ENCODE measurements around the gene ANKS6. TPM values are rescaled to one million over a fixed set of nuclear protein-coding genes. Genes with fewer than 3 reads are reported as not detected.

Gene ANKS6
- total and polyA plus RNA-seq, 10 donors, result 4.9 to 9.4 (median 7.0) TPM

- Histone ChIP-seq H3K36me3 (peaks cover 0 to 35% (median 12%) of the 10 kb centered on the region in 6 donors), H3K9me3 (peaks cover 0 to 27% (median 24%) of the 10 kb centered on the region in 8 donors), H3K4me1 (no peaks in the 10 kb centered on the region), H3K27me3 (replicated peaks in 1 of 7) (no peaks in the 10 kb centered on the region), H3K4me3 (no peak overlapping the region), H3K27ac (no peak overlapping the region)
- intact Hi-C loops (cut with DNase I; ENCODE audit: low total_unique reads), result no loop called here
- no peak for DNase-seq
- TF ChIP-seq CTCF (IDR thresholded peaks at IDR 0.05 in 8 of 11, conservative IDR thresholded peaks at IDR 0.05 in 3 of 11), result no peak
Measured at GRCh38 chr9:98760231-98760630, 36.1 kb downstream of the ANKS6 start.

GRCh38 chr9:98755006-98755618 is 41.2 kb downstream of the ANKS6 start:
- no peak for DNase-seq
- Histone ChIP-seq H3K27me3 (replicated peaks in 1 of 7) (no peaks in the 10 kb centered on the region), H3K27ac (no peak overlapping the region), H3K4me3 (no peak overlapping the region), H3K9me3 (peaks cover 0 to 16% (median 13%) of the 10 kb centered on the region in 8 donors), H3K36me3 (peaks cover 0 to 76% (median 19%) of the 10 kb centered on the region in 6 donors), H3K4me1 (peaks cover 0 to 4% (median 0%) of the 10 kb centered on the region in 6 donors)
- TF ChIP-seq POLR2AphosphoS5 (IDR thresholded peaks at IDR 0.05) (no peak), POLR2A (IDR thresholded peaks at IDR 0.05) (no peak), CTCF (IDR thresholded peaks at IDR 0.05 in 8 of 11, conservative IDR thresholded peaks at IDR 0.05 in 3 of 11) (no peak)
- intact Hi-C loops (cut with DNase I; ENCODE audit: low total_unique reads), result no loop called here
- 90 to 96% (median 93%) methylated on average over 6 of the region's 6 CpGs for WGBS, 5 donors

GRCh38 chr9:98751210-98751609 is 45.1 kb downstream of the ANKS6 start:
- DNase-seq, result no peak
- intact Hi-C loops (cut with DNase I; ENCODE audit: low total_unique reads), result no loop called here
- no peak overlapping the region for H3K27ac ChIP-seq
- peaks cover 0 to 9% (median 0%) of the 10 kb centered on the region in 8 donors for H3K9me3 ChIP-seq
- peaks cover 0 to 84% (median 22%) of the 10 kb centered on the region in 6 donors for H3K36me3 ChIP-seq
- H3K4me1 ChIP-seq, result peaks cover 0 to 4% (median 0%) of the 10 kb centered on the region in 6 donors
- TF ChIP-seq POLR2AphosphoS5 (IDR thresholded peaks at IDR 0.05) (no peak), CTCF (IDR thresholded peaks at IDR 0.05 in 8 of 11, conservative IDR thresholded peaks at IDR 0.05 in 3 of 11) (no peak)
- H3K4me3 ChIP-seq, result no peak overlapping the region
- H3K27me3 ChIP-seq (replicated peaks in 1 of 7), result no peaks in the 10 kb centered on the region
- 76 to 91% (median 83%) methylated on average over 2 of the region's 2 CpGs for WGBS, 5 donors

- H3K9me3 ChIP-seq, result peaks cover 0 to 9% (median 0%) of the 10 kb centered on the region in 8 donors
- DNase-seq, result no peak
- TF ChIP-seq POLR2AphosphoS5 (IDR thresholded peaks at IDR 0.05) (no peak), CTCF (IDR thresholded peaks at IDR 0.05 in 8 of 11, conservative IDR thresholded peaks at IDR 0.05 in 3 of 11) (no peak), POLR2A (IDR thresholded peaks at IDR 0.05) (no peak)
- H3K4me1 ChIP-seq, result peaks cover 0 to 4% (median 0%) of the 10 kb centered on the region in 6 donors
- 59 to 91% (median 77%) methylated on average over 5 of the region's 5 CpGs for WGBS, 5 donors
- peaks cover 0 to 82% (median 17%) of the 10 kb centered on the region in 6 donors for H3K36me3 ChIP-seq
- intact Hi-C loops (cut with DNase I; ENCODE audit: low total_unique reads), result no loop called here
- H3K27ac ChIP-seq, result peak overlapping the region in 1 of 8 donors; percentile 37
- H3K4me3 ChIP-seq, result no peak overlapping the region
- H3K27me3 ChIP-seq (replicated peaks in 1 of 7), result no peaks in the 10 kb centered on the region
Measured at GRCh38 chr9:98750364-98751060, 45.8 kb downstream of the ANKS6 start.

All from spleen (tissue), 11 donors.